Gastrocnemius medialis (tissue), 4 donors: ENCODE results near the gene FHOD3.

Source experiments
- POLR2A ChIP-seq, 2 donors: fragments of 450-650 bp; IDR thresholded peaks; one replicate each; pipeline ENCODE4 v1.6.1; 2017; ENCODE audit warnings: antibody characterized with exemption in 2 of 2, mild to moderate bottlenecking in 2 of 2, moderate library complexity in 2 of 2
- TF ChIP-seq, protein P1 (sequence below), 5 experiments: fragments of 450-650 bp in 3 of 5; fragments of 200-600 bp in 2 of 5; sonication (generic) in 2 of 5; IDR thresholded peaks in 4 of 5; conservative IDR thresholded peaks in 1 of 5; 1 replicate in 4 of 5; 2 replicates in 1 of 5; pipeline ENCODE4 v1.5.1; 2016 to 2019; ENCODE audit warnings: antibody characterized with exemption in 5 of 5, mild to moderate bottlenecking in 3 of 5, moderate library complexity in 3 of 5

DNA sequence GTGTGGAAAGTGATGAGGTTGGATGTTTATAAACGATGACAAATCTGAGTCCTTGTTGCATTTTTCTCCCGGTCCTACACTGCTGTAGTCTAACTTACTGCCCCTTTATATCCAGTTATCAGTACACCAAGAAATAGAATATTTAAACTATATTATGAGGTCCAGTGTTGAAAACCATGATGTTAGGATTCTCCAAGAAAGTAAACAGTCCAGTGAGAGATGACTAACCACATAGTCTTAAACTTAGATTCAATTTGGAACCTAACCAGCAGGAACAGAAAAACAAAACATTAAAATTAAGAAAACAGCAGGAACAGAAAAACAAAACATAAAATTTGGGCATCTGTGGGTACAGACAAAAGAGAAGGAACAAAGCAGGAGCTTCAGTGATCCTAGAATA is 388.1 kb downstream of the FHOD3 start:
- TF ChIP-seq, protein P1, sequence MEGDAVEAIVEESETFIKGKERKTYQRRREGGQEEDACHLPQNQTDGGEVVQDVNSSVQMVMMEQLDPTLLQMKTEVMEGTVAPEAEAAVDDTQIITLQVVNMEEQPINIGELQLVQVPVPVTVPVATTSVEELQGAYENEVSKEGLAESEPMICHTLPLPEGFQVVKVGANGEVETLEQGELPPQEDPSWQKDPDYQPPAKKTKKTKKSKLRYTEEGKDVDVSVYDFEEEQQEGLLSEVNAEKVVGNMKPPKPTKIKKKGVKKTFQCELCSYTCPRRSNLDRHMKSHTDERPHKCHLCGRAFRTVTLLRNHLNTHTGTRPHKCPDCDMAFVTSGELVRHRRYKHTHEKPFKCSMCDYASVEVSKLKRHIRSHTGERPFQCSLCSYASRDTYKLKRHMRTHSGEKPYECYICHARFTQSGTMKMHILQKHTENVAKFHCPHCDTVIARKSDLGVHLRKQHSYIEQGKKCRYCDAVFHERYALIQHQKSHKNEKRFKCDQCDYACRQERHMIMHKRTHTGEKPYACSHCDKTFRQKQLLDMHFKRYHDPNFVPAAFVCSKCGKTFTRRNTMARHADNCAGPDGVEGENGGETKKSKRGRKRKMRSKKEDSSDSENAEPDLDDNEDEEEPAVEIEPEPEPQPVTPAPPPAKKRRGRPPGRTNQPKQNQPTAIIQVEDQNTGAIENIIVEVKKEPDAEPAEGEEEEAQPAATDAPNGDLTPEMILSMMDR (IDR thresholded peaks at IDR 0.05 in 4 of 5, conservative IDR thresholded peaks at IDR 0.05 in 1 of 5) = no peak
- TF ChIP-seq POLR2A (IDR thresholded peaks at IDR 0.05) = no peak
